Astrocyte (in vitro differentiated cells and primary cell): ENCODE data around the gene RGL2.

Experiments
- CTCF ChIP-seq: IDR thresholded peaks from 2 replicates; pipeline ENCODE4 v1.5.1; 2011; ENCODE audit warnings: low read depth, mild to moderate bottlenecking, inconsistent platforms, low read length, moderate library complexity; ENCODE audit not compliant: insufficient read depth
- EZH2 ChIP-seq: IDR thresholded peaks from 2 replicates; pipeline ENCODE4 v1.6.1; 2012; ENCODE audit warnings: mild to moderate bottlenecking, low read length, inconsistent platforms; ENCODE audit not compliant: insufficient read depth

GRCh38 chr6:33297406-33297955, 1.3 kb downstream of the RGL2 start:
- TF ChIP-seq CTCF, result no peak
- TF ChIP-seq EZH2, result no peak
